Stimulated activated CD4-positive, alpha-beta T cell treated with anti-CD3 and anti-CD28 coated beads, Interleukin-4, amount 100 ng/mL, for 24 hours (primary cell): ENCODE results near the gene TMEFF1.

Experiments used
- DNase-seq: peaks from one replicate; pipeline ENCODE4 v3.0.0-alpha.2; 2020

Gene TMEFF1

GRCh38 chr9:100448266-100448665, 24.7 kb upstream of the TMEFF1 start:
- DNase-seq, result no peak

GRCh38 chr9:100449420-100449819, 23.5 kb upstream of the TMEFF1 start:
- no peak for DNase-seq

GRCh38 chr9:100452894-100453293, 20.1 kb upstream of the TMEFF1 start:
- DNase-seq, result no peak

GRCh38 chr9:100455470-100455869, 17.5 kb upstream of the TMEFF1 start:
- no peak for DNase-seq

- DNase-seq, result no peak
Observed at GRCh38 chr9:100457517-100457916, 15.4 kb upstream of the TMEFF1 start.

- DNase-seq, result no peak
Observed at GRCh38 chr9:100459963-100460362, 13.0 kb upstream of the TMEFF1 start.

- no peak for DNase-seq
Observed at GRCh38 chr9:100465274-100465673, 7.7 kb upstream of the TMEFF1 start.

- no peak for DNase-seq
Observed at GRCh38 chr9:100465761-100466160, 7.2 kb upstream of the TMEFF1 start.

- DNase-seq, result no peak
Observed at GRCh38 chr9:100466171-100466828, 6.6 kb upstream of the TMEFF1 start.

GRCh38 chr9:100466829-100467221, 6.1 kb upstream of the TMEFF1 start:
- no peak for DNase-seq

GRCh38 chr9:100468041-100468440, 4.9 kb upstream of the TMEFF1 start:
- DNase-seq, result no peak

GRCh38 chr9:100472268-100472667, 681 bp upstream of the TMEFF1 start:
- no peak for DNase-seq

GRCh38 chr9:100473276-100474081, 530 bp downstream of the TMEFF1 start:
- peak; percentile 17 for DNase-seq

- DNase-seq, result no peak
Observed at GRCh38 chr9:100474082-100474923, 1.4 kb downstream of the TMEFF1 start.

- no peak for DNase-seq
Observed at GRCh38 chr9:100474924-100475276, 2.0 kb downstream of the TMEFF1 start.

GRCh38 chr9:100477241-100477640, 4.3 kb downstream of the TMEFF1 start:
- no peak for DNase-seq

- DNase-seq, result no peak
Observed at GRCh38 chr9:100478192-100478591, 5.2 kb downstream of the TMEFF1 start.

GRCh38 chr9:100479820-100480219, 6.9 kb downstream of the TMEFF1 start:
- no peak for DNase-seq

GRCh38 chr9:100485196-100485595, 12.2 kb downstream of the TMEFF1 start:
- DNase-seq, result no peak

- DNase-seq, result no peak
Observed at GRCh38 chr9:100486479-100487176, 13.7 kb downstream of the TMEFF1 start.

- DNase-seq, result no peak
Observed at GRCh38 chr9:100488177-100488576, 15.2 kb downstream of the TMEFF1 start.

GRCh38 chr9:100489836-100490235, 16.9 kb downstream of the TMEFF1 start:
- DNase-seq, result no peak

GRCh38 chr9:100492952-100493351, 20.0 kb downstream of the TMEFF1 start:
- DNase-seq, result no peak
